SU-DHL-6 (cell line): Measurements from ENCODE around the gene CLMN.

ENCODE experiments used
- EZH2phosphoT487 ChIP-seq: fragments of 200-600 bp; sonication (generic), shearing (Covaris generic); conservative IDR thresholded peaks from 2 replicates; pipeline ENCODE4 v1.6.1; 2018; ENCODE audit warnings: mild to moderate bottlenecking, antibody characterized with exemption, low read length, moderate library complexity, mixed read lengths
- TF ChIP-seq, protein P1 (sequence below): fragments of 200-600 bp; sonication (generic); IDR thresholded peaks from one replicate; pipeline ENCODE4 v1.5.1; 2017; ENCODE audit warnings: antibody characterized with exemption, mild to moderate bottlenecking, low read length, moderate library complexity; ENCODE audit not compliant: insufficient read depth, poor library complexity, severe bottlenecking

DNA sequence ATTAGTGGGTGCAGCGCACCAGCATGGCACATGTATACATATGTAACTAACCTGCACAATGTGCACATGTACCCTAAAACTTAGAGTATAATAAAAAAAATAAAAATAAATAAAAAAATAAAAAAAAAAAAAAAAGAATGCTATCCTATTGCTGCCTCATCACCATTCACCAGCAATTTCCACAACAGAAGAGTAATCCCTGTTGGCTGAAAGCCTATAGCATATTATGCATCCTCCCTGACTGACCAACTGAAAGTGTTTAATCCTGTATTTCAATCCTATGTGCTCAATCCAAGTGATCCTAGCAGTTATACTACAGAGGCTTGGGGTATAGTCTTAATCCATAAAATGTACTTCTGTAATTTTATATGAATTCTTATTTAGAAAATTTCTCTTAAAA is 180.8 kb downstream of the CLMN start:
- TF ChIP-seq, protein P1, sequence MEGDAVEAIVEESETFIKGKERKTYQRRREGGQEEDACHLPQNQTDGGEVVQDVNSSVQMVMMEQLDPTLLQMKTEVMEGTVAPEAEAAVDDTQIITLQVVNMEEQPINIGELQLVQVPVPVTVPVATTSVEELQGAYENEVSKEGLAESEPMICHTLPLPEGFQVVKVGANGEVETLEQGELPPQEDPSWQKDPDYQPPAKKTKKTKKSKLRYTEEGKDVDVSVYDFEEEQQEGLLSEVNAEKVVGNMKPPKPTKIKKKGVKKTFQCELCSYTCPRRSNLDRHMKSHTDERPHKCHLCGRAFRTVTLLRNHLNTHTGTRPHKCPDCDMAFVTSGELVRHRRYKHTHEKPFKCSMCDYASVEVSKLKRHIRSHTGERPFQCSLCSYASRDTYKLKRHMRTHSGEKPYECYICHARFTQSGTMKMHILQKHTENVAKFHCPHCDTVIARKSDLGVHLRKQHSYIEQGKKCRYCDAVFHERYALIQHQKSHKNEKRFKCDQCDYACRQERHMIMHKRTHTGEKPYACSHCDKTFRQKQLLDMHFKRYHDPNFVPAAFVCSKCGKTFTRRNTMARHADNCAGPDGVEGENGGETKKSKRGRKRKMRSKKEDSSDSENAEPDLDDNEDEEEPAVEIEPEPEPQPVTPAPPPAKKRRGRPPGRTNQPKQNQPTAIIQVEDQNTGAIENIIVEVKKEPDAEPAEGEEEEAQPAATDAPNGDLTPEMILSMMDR: no peak
- no peak for TF ChIP-seq EZH2phosphoT487
